T-cell (primary cell): ENCODE data around the gene ITGA7. TPM values are rescaled to one million over a fixed set of nuclear protein-coding genes. Genes with fewer than 3 reads are reported as not detected.

Source experiments
- ATAC-seq, 4 experiments: fragments of 200-7000 bp in 3 of 4; fragments of 150-1000 bp in 1 of 4; cut with Tn5 transposase; replicated peaks in 1 of 4; 1 replicate in 3 of 4; 2 replicates in 1 of 4; pipeline ENCODE4 v1.10.0; 2021; ENCODE audit warnings: moderate library complexity in 3 of 4, mild to moderate bottlenecking in 2 of 4, moderate number of reproducible peaks in 1 of 4
- CTCF ChIA-PET, 2 donors: fragments of 300-600 bp; sonication (Branson Sonifier 250); formaldehyde crosslinking; loops; one replicate each; lab custom pipeline; 2022; ENCODE audit warnings: antibody characterized with exemption in 2 of 2; lab: Charles Lee
- POLR2A ChIA-PET, 2 donors: fragments of 300-600 bp; sonication (Branson Sonifier 250); formaldehyde crosslinking; loops; one replicate each; lab custom pipeline; 2022; ENCODE audit warnings: antibody characterized with exemption in 2 of 2; lab: Charles Lee
- DNase-seq, 35 experiments: peaks; one replicate each; pipeline versions ENCODE4 v3.0.0 to v3.0.0-alpha.2; 2013 to 2023
- H3K27ac ChIP-seq: one replicate; pipeline ENCODE4 v1.5.1; 2013; ENCODE audit warnings: low read length
- H3K27me3 ChIP-seq, 2 experiments: replicated peaks in 1 of 2; 1 replicate in 1 of 2; 2 replicates in 1 of 2; pipeline versions ENCODE4 v1.6.1 to v1.7.0; 2013; ENCODE audit warnings: low read length in 1 of 2, mixed read lengths in 1 of 2; ENCODE audit not compliant: control insufficient read depth in 2 of 2, insufficient read depth in 2 of 2; ENCODE audit errors: extremely low read depth in 1 of 2
- H3K36me3 ChIP-seq, 2 donors: 1 replicate in 1 of 2; 2 replicates in 1 of 2; pipeline versions ENCODE4 v1.6.1 to v1.7.0; 2013; ENCODE audit warnings: low read length in 1 of 2; ENCODE audit not compliant: control insufficient read depth in 2 of 2, insufficient read depth in 1 of 2; ENCODE audit errors: extremely low read depth in 1 of 2
- H3K4me1 ChIP-seq, 2 experiments: 1 replicate in 1 of 2; 2 replicates in 1 of 2; pipeline versions ENCODE4 v1.6.1 to v1.7.0; 2013; ENCODE audit warnings: low read length in 2 of 2, mixed read lengths in 1 of 2; ENCODE audit not compliant: insufficient read depth in 2 of 2, control insufficient read depth in 1 of 2; ENCODE audit errors: extremely low read depth in 1 of 2
- H3K4me3 ChIP-seq, 2 donors: 1 replicate in 1 of 2; 2 replicates in 1 of 2; pipeline versions ENCODE4 v1.5.1 to v1.7.0; 2013; ENCODE audit warnings: mild to moderate bottlenecking in 2 of 2, low read length in 1 of 2, moderate library complexity in 1 of 2; ENCODE audit not compliant: control insufficient read depth in 1 of 2; ENCODE audit errors: extremely low read depth in 1 of 2
- H3K9me3 ChIP-seq: 2 replicates; pipeline ENCODE4 v1.7.0; 2013
- H3K27ac Mint-ChIP-seq, 2 donors: one replicate each; pipeline ENCODE4 v1.8.0; 2020 to 2021; ENCODE audit warnings: mild to moderate bottlenecking in 2 of 2, mixed read lengths in 2 of 2
- H3K27me3 Mint-ChIP-seq, 2 donors: one replicate each; pipeline ENCODE4 v1.8.0; 2021 to 2022; ENCODE audit warnings: mixed read lengths in 2 of 2
- H3K36me3 Mint-ChIP-seq: one replicate; pipeline ENCODE4 v1.8.0; 2021; ENCODE audit warnings: mixed read lengths
- H3K4me1 Mint-ChIP-seq, 3 donors: one replicate each; pipeline ENCODE4 v1.8.0; 2020 to 2022; ENCODE audit warnings: mixed read lengths in 3 of 3, mild to moderate bottlenecking in 1 of 3
- H3K4me3 Mint-ChIP-seq, 3 donors: one replicate each; pipeline ENCODE4 v1.8.0; 2020 to 2022; ENCODE audit warnings: mild to moderate bottlenecking in 3 of 3, mixed read lengths in 3 of 3, moderate library complexity in 3 of 3
- H3K9me3 Mint-ChIP-seq, 3 donors: one replicate each; pipeline ENCODE4 v1.8.0; 2020 to 2022; ENCODE audit warnings: mixed read lengths in 3 of 3
- WGBS: methylation state at CpG from one replicate; pipeline ENCODE4 v1.1.5; 2013; ENCODE audit warnings: missing lambda C conversion rate; ENCODE audit not compliant: insufficient coverage; 5-methylcytosine and 5-hydroxymethylcytosine counted together
- total RNA-seq, 35 experiments: library from RNA in 6 of 35; stranded (reverse) in 6 of 35; fragments of 120-200 nt in 1 of 35; gene quantifications; one replicate each; pipeline versions ENCODE4 v1.2.1 to v1.2.4 and lab custom pipeline; 2013 to 2026

The ITGA7 gene
- total RNA-seq, 5 donors from 2014 or later (not counting 1 experiment from before 2014, with no cell fraction given): 2.6 to 4.6 (median 3.1) TPM

DNA sequence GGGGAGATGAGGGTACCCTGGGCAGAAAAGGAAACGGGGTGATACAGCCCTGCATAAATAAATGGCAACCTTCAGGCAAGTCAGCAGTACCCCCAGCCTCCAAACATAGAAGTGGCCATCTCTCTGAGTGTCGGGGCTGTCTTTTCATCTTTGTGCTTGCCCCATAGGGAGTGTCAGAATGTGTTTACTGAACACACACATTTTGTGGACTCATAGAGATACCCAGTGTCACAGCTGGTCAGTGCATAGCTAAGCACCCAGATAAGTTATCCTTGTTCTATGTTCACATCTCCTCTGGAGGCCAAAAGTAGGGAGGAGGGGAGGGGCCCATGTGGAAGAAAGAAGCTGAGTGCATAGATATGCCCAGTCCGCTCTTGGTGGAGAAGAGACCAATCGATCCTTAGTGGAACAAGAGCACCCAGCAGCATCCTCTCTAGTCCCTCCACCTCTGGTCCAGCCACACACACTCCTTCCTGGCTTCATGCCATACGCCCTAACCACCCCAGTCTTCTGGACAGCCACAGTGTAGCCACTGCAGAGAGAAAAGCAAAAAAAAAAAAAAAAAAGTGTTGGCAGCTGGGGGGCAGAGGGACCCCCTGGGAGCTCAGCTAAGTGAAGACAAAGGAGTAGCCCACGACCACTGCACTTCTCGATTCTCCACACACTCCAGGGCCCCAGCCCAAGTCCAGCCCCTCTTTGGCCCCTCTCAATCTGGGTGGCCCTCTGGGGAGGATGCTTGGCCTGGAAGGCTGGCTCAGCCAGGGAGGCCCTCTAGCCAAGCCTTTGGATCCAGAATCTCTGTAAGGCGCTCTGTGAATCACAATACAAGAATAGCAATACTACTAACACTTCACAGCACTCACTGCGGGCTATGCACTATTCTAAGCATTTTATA, 2.6 kb downstream of the ITGA7 start:
- ATAC-seq (no peak), DNase-seq (no peak)
- H3K9me3 ChIP-seq: no peaks in the 10 kb centered on the region
- H3K4me3 Mint-ChIP-seq: no peak overlapping the region
- H3K36me3 ChIP-seq: no peaks in the 10 kb centered on the region
- 79% methylated on average over 2 of the region's 9 CpGs for WGBS
- H3K9me3 Mint-ChIP-seq: no peaks in the 10 kb centered on the region
- peaks cover 3 to 20% of the 10 kb centered on the region in 2 experiments for H3K4me1 ChIP-seq
- H3K27me3 Mint-ChIP-seq: peaks cover 23 to 24% of the 10 kb centered on the region in 2 donors
- no peak overlapping the region for H3K27ac Mint-ChIP-seq
- H3K36me3 Mint-ChIP-seq: no peaks in the 10 kb centered on the region
- H3K4me3 ChIP-seq: no peak overlapping the region
- H3K27ac ChIP-seq: no peak overlapping the region
- ChIA-PET CTCF (interaction anchor here (0.6 to 1.2 kb wide), 4 partner anchors 11 to 235 kb away, joined by 3 to 6 read pairs (median 3); no protein-coding TSS in a partner anchor), POLR2A (no interaction called here)
- peaks cover 16 to 23% (median 19%) of the 10 kb centered on the region in 3 donors for H3K4me1 Mint-ChIP-seq
- peaks cover 0 to 43% of the 10 kb centered on the region in 2 experiments for H3K27me3 ChIP-seq

DNA sequence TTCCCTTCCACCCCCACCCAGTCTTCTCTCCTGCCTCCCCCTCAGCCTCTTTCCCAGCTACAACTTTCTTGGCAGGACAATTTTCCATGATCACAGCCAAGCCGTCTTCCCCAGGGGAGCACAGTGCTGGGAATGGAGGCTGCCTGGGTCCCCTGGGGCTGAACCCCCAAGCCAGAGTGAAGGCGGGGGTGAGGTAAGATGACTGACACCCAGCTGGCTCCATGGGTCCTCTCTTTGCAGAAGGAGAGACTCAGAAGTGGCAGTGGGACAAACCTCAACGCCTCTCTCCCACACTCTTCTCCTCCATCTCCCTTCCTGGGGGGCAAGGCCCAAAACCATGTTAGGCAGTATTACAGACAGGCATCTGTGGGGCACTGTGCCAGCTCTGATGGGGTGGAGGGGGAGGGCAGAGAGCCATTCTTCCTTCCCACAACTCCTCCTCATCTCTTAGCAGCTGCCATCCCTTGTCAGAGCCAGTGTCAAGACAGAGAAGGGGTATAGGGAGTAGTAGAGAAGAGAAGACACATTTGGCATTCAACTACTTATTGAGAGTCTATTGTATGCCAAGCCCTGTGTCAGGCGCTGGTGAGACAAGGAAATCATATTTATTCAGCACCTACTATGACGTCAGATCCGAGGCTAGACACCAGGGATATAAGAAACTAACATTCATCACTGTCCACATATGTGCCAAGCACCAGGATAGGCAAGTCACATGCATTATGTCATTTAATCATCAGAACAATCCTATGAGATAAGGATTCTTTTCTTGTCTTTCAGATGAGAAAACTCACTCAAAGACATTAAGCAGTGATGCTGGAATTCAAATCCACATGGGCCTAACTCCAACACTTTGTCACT, 3.6 kb downstream of the ITGA7 start:
- Histone ChIP-seq H3K4me3 (no peak overlapping the region), H3K4me1 (peaks cover 3 to 20% of the 10 kb centered on the region in 2 experiments), H3K27me3 (peaks cover 0 to 42% of the 10 kb centered on the region in 2 experiments), H3K9me3 (no peaks in the 10 kb centered on the region), H3K27ac (no peak overlapping the region), H3K36me3 (no peaks in the 10 kb centered on the region)
- ATAC-seq (no peak), DNase-seq (no peak)
- no peaks in the 10 kb centered on the region for H3K36me3 Mint-ChIP-seq
- POLR2A ChIA-PET: no interaction called here
- H3K4me1 Mint-ChIP-seq: peaks cover 16 to 21% (median 18%) of the 10 kb centered on the region in 3 donors
- H3K27ac Mint-ChIP-seq: no peak overlapping the region
- CTCF ChIA-PET: interaction anchor here in 1 of 2 donors (0.6 kb wide), 1 partner anchor 223 kb away, joined by 3 read pairs; no protein-coding TSS in a partner anchor
- 80% methylated on average over 4 of the region's 6 CpGs for WGBS
- H3K4me3 Mint-ChIP-seq: no peak overlapping the region
- H3K27me3 Mint-ChIP-seq: peaks cover 15 to 19% of the 10 kb centered on the region in 2 donors
- no peaks in the 10 kb centered on the region for H3K9me3 Mint-ChIP-seq

DNA sequence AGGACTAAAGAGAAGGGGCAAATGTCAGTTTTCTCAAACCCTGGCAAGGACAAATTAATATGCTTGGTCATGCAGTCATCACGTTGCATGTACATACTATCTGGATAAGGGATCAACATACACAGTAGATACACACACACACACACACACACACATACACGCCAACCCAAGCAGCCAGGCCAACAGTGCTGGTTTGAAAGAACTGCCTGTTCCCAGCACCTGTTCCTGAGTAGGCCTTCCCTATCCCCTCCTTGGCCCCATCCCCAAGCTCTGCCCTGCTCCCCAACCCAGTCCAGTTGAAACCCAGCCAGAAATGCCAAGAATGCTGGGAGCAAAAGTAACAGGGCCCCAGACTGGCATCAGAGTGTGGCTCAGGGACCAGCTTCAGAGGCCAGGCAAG, 4.4 kb downstream of the ITGA7 start:
- H3K4me3 Mint-ChIP-seq: no peak overlapping the region
- Histone ChIP-seq H3K36me3 (no peaks in the 10 kb centered on the region), H3K9me3 (no peaks in the 10 kb centered on the region), H3K4me3 (no peak overlapping the region), H3K27ac (no peak overlapping the region), H3K27me3 (peaks cover 0 to 46% of the 10 kb centered on the region in 2 experiments), H3K4me1 (peaks cover 0 to 14% of the 10 kb centered on the region in 2 experiments)
- no peaks in the 10 kb centered on the region for H3K9me3 Mint-ChIP-seq
- peaks cover 8 to 13% of the 10 kb centered on the region in 2 donors for H3K27me3 Mint-ChIP-seq
- H3K36me3 Mint-ChIP-seq: no peaks in the 10 kb centered on the region
- ChIA-PET CTCF (no interaction called here), POLR2A (no interaction called here)
- DNase-seq (no peak), ATAC-seq (no peak)
- 87% methylated on average over 2 of the region's 2 CpGs for WGBS
- no peak overlapping the region for H3K27ac Mint-ChIP-seq
- peaks cover 10 to 13% (median 11%) of the 10 kb centered on the region in 3 donors for H3K4me1 Mint-ChIP-seq

DNA sequence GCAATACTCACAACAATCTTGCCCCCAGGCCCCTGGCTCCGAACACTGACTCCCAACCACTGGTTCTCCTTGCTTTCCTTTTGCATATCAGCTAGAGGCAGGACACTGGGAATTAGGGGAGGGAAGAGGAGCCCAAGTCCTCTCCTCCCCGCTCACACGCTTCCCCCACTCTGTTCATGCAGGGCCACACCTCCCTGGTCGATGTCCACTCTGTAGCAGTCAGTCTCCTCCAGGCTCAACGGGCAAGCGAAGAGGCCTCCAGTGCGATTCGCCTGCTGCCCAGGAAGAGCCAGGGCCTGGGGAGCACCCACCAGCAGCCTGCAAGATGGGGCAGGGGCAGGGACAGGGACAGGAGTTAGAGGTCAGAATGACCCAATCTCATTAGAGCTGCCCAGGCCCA, 4.8 kb downstream of the ITGA7 start:
- Mint-ChIP-seq H3K9me3 (no peaks in the 10 kb centered on the region), H3K27ac (no peak overlapping the region), H3K4me1 (peaks cover 7 to 9% (median 7%) of the 10 kb centered on the region in 3 donors), H3K27me3 (peaks cover 5 to 11% of the 10 kb centered on the region in 2 donors), H3K36me3 (no peaks in the 10 kb centered on the region), H3K4me3 (no peak overlapping the region)
- ChIA-PET CTCF (no interaction called here), POLR2A (no interaction called here)
- peaks cover 0 to 10% of the 10 kb centered on the region in 2 experiments for H3K4me1 ChIP-seq
- ATAC-seq (no peak), DNase-seq (no peak)
- no peak overlapping the region for H3K4me3 ChIP-seq
- H3K36me3 ChIP-seq: no peaks in the 10 kb centered on the region
- no peaks in the 10 kb centered on the region for H3K9me3 ChIP-seq
- H3K27me3 ChIP-seq: peaks cover 0 to 42% of the 10 kb centered on the region in 2 experiments
- 80% methylated on average over 1 of the region's 8 CpGs for WGBS
- no peak overlapping the region for H3K27ac ChIP-seq

DNA sequence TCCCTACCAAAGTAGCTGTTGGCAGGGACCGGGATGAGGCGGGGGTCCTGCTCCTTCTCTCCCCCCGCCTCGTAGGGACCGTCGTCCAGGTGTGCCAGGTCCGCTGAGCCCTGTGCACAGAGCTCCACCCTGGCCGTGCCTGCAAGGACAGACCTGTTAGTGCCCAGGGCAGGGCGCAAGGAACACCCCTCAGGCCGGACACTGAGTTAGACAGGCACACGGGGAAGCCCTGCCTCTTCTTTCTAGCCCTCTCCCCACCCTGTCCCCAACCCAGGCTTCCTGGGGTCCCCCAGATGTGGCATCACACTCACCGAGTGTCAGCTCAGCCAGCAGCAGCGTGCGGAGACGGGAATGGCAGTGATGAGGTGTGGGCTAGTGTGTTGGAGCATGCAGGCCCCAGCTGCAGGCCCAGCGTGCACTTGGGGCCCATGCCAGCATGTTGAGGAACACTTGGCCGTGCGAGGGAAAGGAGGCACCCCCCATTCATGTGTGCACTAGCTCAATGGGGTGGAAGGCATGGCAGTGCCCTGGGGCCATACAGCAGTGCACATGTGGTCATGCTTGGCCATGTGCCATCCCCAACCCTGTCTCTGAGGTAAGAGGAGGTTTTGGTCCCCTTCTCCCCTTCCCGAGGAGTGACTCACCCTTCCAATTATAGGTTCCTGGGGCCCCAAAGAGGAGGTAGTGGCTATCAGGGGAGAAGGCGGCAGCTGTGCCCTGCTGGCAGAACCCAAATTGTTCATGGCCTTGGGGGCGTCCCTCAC, 7.3 kb downstream of the ITGA7 start:
- POLR2A ChIA-PET: no interaction called here

More for the DNA sequence above, 7.3 kb downstream of the ITGA7 start:
- H3K9me3 ChIP-seq: no peaks in the 10 kb centered on the region
- no peak for ATAC-seq
- 92% methylated on average over 16 of the region's 21 CpGs for WGBS
- H3K4me1 ChIP-seq: no peaks in the 10 kb centered on the region
- no peak overlapping the region for H3K4me3 ChIP-seq
- Mint-ChIP-seq H3K4me1 (no peaks in the 10 kb centered on the region), H3K9me3 (no peaks in the 10 kb centered on the region), H3K36me3 (no peaks in the 10 kb centered on the region), H3K27me3 (peaks cover 2 to 9% of the 10 kb centered on the region in 2 donors), H3K27ac (no peak overlapping the region), H3K4me3 (no peak overlapping the region)
- H3K36me3 ChIP-seq: no peaks in the 10 kb centered on the region
- no peak for DNase-seq
- CTCF ChIA-PET: no interaction called here
- no peak overlapping the region for H3K27ac ChIP-seq
- peaks cover 0 to 41% of the 10 kb centered on the region in 2 experiments for H3K27me3 ChIP-seq
